Ovary (tissue), 3 donors: ENCODE measurements around the gene CD320.

Source experiments
- CTCF ChIP-seq, 3 donors: fragments of 450-650 bp in 2 of 3; fragments of 200-600 bp in 1 of 3; IDR thresholded peaks; one replicate each; pipeline versions ENCODE4 v1.5.1 to v1.8.0; 2016 to 2022; ENCODE audit warnings: antibody characterized with exemption in 3 of 3, mild to moderate bottlenecking in 1 of 3
- EP300 ChIP-seq: sonication (generic); formaldehyde crosslinking; IDR thresholded peaks from one replicate; pipeline ENCODE4 v1.6.1; 2017; ENCODE audit warnings: antibody characterized with exemption
- POLR2A ChIP-seq: fragments of 450-650 bp; IDR thresholded peaks from one replicate; pipeline ENCODE4 v1.6.1; 2017; ENCODE audit warnings: antibody characterized with exemption, mild to moderate bottlenecking, moderate library complexity
- donor health status: DM: no; HTN: no; CAD: no.

- TF ChIP-seq CTCF (IDR thresholded peaks at IDR 0.05) (no peak), POLR2A (no peak), EP300 (no peak)
Measured at GRCh38 chr19:8332976-8333766, 25.0 kb upstream of the CD320 start.
